ENCODE results near the gene MARCOL. TPM values are rescaled to one million over a fixed set of nuclear protein-coding genes. Genes with fewer than 3 reads are reported as not detected.
"Not testable (repeated sequence)": the region's sequence is repeated elsewhere in the genome, so short reads cannot be mapped to it uniquely, and the experiment has no call there.

The MARCOL gene
- total RNA-seq, 2 experiments from 2014 or later, result not detected

- Mint-ChIP-seq H3K4me3 (no peak overlapping the region), H3K9me3 (no peaks in the 10 kb centered on the region), H3K27me3 (no peaks in the 10 kb centered on the region), H3K4me1 (no peaks in the 10 kb centered on the region), H3K36me3 (no peaks in the 10 kb centered on the region), H3K27ac (no peak overlapping the region)
- POLR2A ChIA-PET, result no interaction called here
- DNase-seq (no peak), ATAC-seq (ENCODE audit: low read depth) (no peak)
Observed at GRCh38 chr5:148228392-148228984, 9.8 kb upstream of the MARCOL start.

GRCh38 chr5:148229840-148230239 lies 8.5 kb upstream of the MARCOL start:
- Mint-ChIP-seq H3K4me1 (no peaks in the 10 kb centered on the region), H3K27me3 (no peaks in the 10 kb centered on the region), H3K9me3 (no peaks in the 10 kb centered on the region), H3K36me3 (no peaks in the 10 kb centered on the region), H3K4me3 (no peak overlapping the region), H3K27ac (no peak overlapping the region)
- DNase-seq, result no peak
- ATAC-seq (ENCODE audit: low read depth), result no peak
- POLR2A ChIA-PET, result no interaction called here

- Mint-ChIP-seq H3K36me3 (no peaks in the 10 kb centered on the region), H3K27me3 (no peaks in the 10 kb centered on the region), H3K4me3 (no peak overlapping the region), H3K27ac (no peak overlapping the region), H3K9me3 (no peaks in the 10 kb centered on the region), H3K4me1 (no peaks in the 10 kb centered on the region)
- ATAC-seq (ENCODE audit: low read depth), result no peak
- POLR2A ChIA-PET, result no interaction called here
- DNase-seq, result no peak
Observed at GRCh38 chr5:148230240-148230639, 8.1 kb upstream of the MARCOL start.

GRCh38 chr5:148237785-148238417 lies 424 bp upstream of the MARCOL start:
- ATAC-seq (ENCODE audit: low read depth), result no peak
- H3K4me3 Mint-ChIP-seq, result no peak overlapping the region
- POLR2A ChIA-PET, result no interaction called here

GRCh38 chr5:148248894-148249293 lies 10.6 kb downstream of the MARCOL start:
- Mint-ChIP-seq H3K4me3 (no peak overlapping the region), H3K4me1 (no peaks in the 10 kb centered on the region), H3K36me3 (no peaks in the 10 kb centered on the region), H3K9me3 (no peaks in the 10 kb centered on the region), H3K27me3 (no peaks in the 10 kb centered on the region), H3K27ac (no peak overlapping the region)
- no peak for DNase-seq
- POLR2A ChIA-PET, result no interaction called here
- ATAC-seq (ENCODE audit: low read depth), result no peak

More at GRCh38 chr5:148237785-148238417, 424 bp upstream of the MARCOL start:
- Mint-ChIP-seq H3K36me3 (no peaks in the 10 kb centered on the region), H3K27me3 (no peaks in the 10 kb centered on the region), H3K4me1 (no peaks in the 10 kb centered on the region), H3K9me3 (peaks cover 1% of the 10 kb centered on the region), H3K27ac (no peak overlapping the region)
- no peak for DNase-seq

GRCh38 chr5:148255456-148255855 lies 17.1 kb downstream of the MARCOL start:
- DNase-seq, result no peak
- H3K9me3 Mint-ChIP-seq, result peaks cover 3% of the 10 kb centered on the region
- H3K36me3 Mint-ChIP-seq, result no peaks in the 10 kb centered on the region
- POLR2A ChIA-PET, result no interaction called here
- no peaks in the 10 kb centered on the region for H3K27me3 Mint-ChIP-seq
- ATAC-seq (ENCODE audit: low read depth), result no peak
- no peaks in the 10 kb centered on the region for H3K4me1 Mint-ChIP-seq
- H3K4me3 Mint-ChIP-seq, result no peak overlapping the region
- H3K27ac Mint-ChIP-seq, result no peak overlapping the region

- Mint-ChIP-seq H3K27me3 (no peaks in the 10 kb centered on the region), H3K4me1 (no peaks in the 10 kb centered on the region), H3K27ac (no peak overlapping the region), H3K9me3 (peaks cover 3% of the 10 kb centered on the region), H3K36me3 (no peaks in the 10 kb centered on the region), H3K4me3 (no peak overlapping the region)
- no peak for ATAC-seq (ENCODE audit: low read depth)
- POLR2A ChIA-PET, result no interaction called here
- no peak for DNase-seq
Observed at GRCh38 chr5:148259288-148259687, 21.0 kb downstream of the MARCOL start.

- no peak for ATAC-seq (ENCODE audit: low read depth)
- Mint-ChIP-seq H3K36me3 (no peaks in the 10 kb centered on the region), H3K4me1 (no peaks in the 10 kb centered on the region), H3K4me3 (no peak overlapping the region), H3K9me3 (peaks cover 3% of the 10 kb centered on the region), H3K27me3 (no peaks in the 10 kb centered on the region), H3K27ac (no peak overlapping the region)
- no peak for DNase-seq
- POLR2A ChIA-PET, result no interaction called here
Observed at GRCh38 chr5:148261221-148261620, 22.9 kb downstream of the MARCOL start.

GRCh38 chr5:148267962-148268361 lies 29.6 kb downstream of the MARCOL start:
- no peaks in the 10 kb centered on the region for H3K9me3 Mint-ChIP-seq
- no peaks in the 10 kb centered on the region for H3K27me3 Mint-ChIP-seq
- no peaks in the 10 kb centered on the region for H3K36me3 Mint-ChIP-seq
- H3K4me1 Mint-ChIP-seq, result no peaks in the 10 kb centered on the region
- ATAC-seq (ENCODE audit: low read depth) (no peak), DNase-seq (no peak)
- POLR2A ChIA-PET, result no interaction called here
- no peak overlapping the region for H3K27ac Mint-ChIP-seq
- H3K4me3 Mint-ChIP-seq, result no peak overlapping the region

- H3K9me3 Mint-ChIP-seq, result no peaks in the 10 kb centered on the region
- POLR2A ChIA-PET, result no interaction called here
- no peak for DNase-seq
- no peaks in the 10 kb centered on the region for H3K27me3 Mint-ChIP-seq
- H3K27ac Mint-ChIP-seq, result no peak within 1 kb of the TSS
- no peak within 1 kb of the TSS for H3K4me3 Mint-ChIP-seq
- H3K4me1 Mint-ChIP-seq, result no peaks in the 10 kb centered on the region
- H3K36me3 Mint-ChIP-seq, result no peaks in the 10 kb centered on the region
- no peak for ATAC-seq (ENCODE audit: low read depth)
Observed at GRCh38 chr5:148268566-148268965, 30.2 kb downstream of the MARCOL start, which contains the start of gene SPINK13. TSS of gene SPINK13 (plus strand) at chr5:148268794. CDS start at chr5:148270073, 1,279 bp downstream.

- H3K4me1 Mint-ChIP-seq; H3K9me3 Mint-ChIP-seq; DNase-seq; H3K36me3 Mint-ChIP-seq; H3K4me3 Mint-ChIP-seq; H3K27me3 Mint-ChIP-seq; H3K27ac Mint-ChIP-seq; ATAC-seq (ENCODE audit: low read depth); POLR2A ChIA-PET: not testable (repeated sequence)
Observed at GRCh38 chr5:148275129-148275528, 36.8 kb downstream of the MARCOL start.

GRCh38 chr5:148280893-148281292 lies 42.6 kb downstream of the MARCOL start:
- H3K36me3 Mint-ChIP-seq; DNase-seq; H3K27me3 Mint-ChIP-seq; H3K27ac Mint-ChIP-seq; H3K9me3 Mint-ChIP-seq; H3K4me1 Mint-ChIP-seq; H3K4me3 Mint-ChIP-seq; ATAC-seq (ENCODE audit: low read depth); POLR2A ChIA-PET: not testable (repeated sequence)

- H3K9me3 Mint-ChIP-seq; H3K36me3 Mint-ChIP-seq; H3K4me3 Mint-ChIP-seq; H3K27ac Mint-ChIP-seq; ATAC-seq (ENCODE audit: low read depth); POLR2A ChIA-PET; H3K4me1 Mint-ChIP-seq; DNase-seq; H3K27me3 Mint-ChIP-seq: not testable (repeated sequence)
Observed at GRCh38 chr5:148281336-148281735, 43.0 kb downstream of the MARCOL start.

- Mint-ChIP-seq H3K27me3 (peaks cover 1% of the 10 kb centered on the region), H3K36me3 (no peaks in the 10 kb centered on the region), H3K27ac (no peak overlapping the region), H3K4me3 (no peak overlapping the region), H3K9me3 (no peaks in the 10 kb centered on the region), H3K4me1 (no peaks in the 10 kb centered on the region)
- POLR2A ChIA-PET, result no interaction called here
- no peak for ATAC-seq (ENCODE audit: low read depth)
- no peak for DNase-seq
Observed at GRCh38 chr5:148290271-148291195, 52.2 kb downstream of the MARCOL start.

All from activated naive CD8-positive, alpha-beta T cell treated with anti-CD3 and anti-CD28 coated beads, Interleukin-2, amount 10 ng/mL, durations not matched to agents 7 days and 5 days (primary cell).